WTC11 (cell line): ENCODE measurements around the gene CHRM2. TPM values are rescaled to one million over a fixed set of nuclear protein-coding genes. Genes with fewer than 3 reads are reported as not detected.

Source experiments
- ATAC-seq: fragments of 200-7000 bp; cut with Tn5 transposase; 2 replicates; pipeline ENCODE4 v1.10.0; 2021; ENCODE audit warnings: mild to moderate bottlenecking, moderate library complexity
- CTCF ChIA-PET: fragments of 300-600 bp; sonication (Branson Sonifier 250); formaldehyde crosslinking; loops from one replicate; lab custom pipeline; 2021; ENCODE audit warnings: antibody characterized with exemption; lab: Charles Lee
- POLR2A ChIA-PET: fragments of 350-600 bp; sonication (Branson Sonifier 250); formaldehyde crosslinking; loops from one replicate; lab custom pipeline; 2021; ENCODE audit warnings: antibody characterized with exemption; lab: Charles Lee
- DNase-seq: peaks from one replicate; pipeline ENCODE4 v3.0.0; 2021; ENCODE audit warnings: low spot score
- H3K27ac Mint-ChIP-seq: 2 replicates; pipeline ENCODE4 v1.8.0; 2021; ENCODE audit warnings: mixed read lengths
- H3K27me3 Mint-ChIP-seq: 2 replicates; pipeline ENCODE4 v1.8.0; 2021; ENCODE audit warnings: low read depth, mild to moderate bottlenecking, moderate library complexity, mixed read lengths
- H3K36me3 Mint-ChIP-seq: 2 replicates; pipeline ENCODE4 v1.8.0; 2021; ENCODE audit warnings: mixed read lengths
- H3K4me1 Mint-ChIP-seq: 2 replicates; pipeline ENCODE4 v1.8.0; 2022; ENCODE audit warnings: mixed read lengths
- H3K4me3 Mint-ChIP-seq: 2 replicates; pipeline ENCODE4 v1.8.0; 2021; ENCODE audit warnings: mild to moderate bottlenecking, moderate library complexity, mixed read lengths
- H3K9me3 Mint-ChIP-seq: 2 replicates; pipeline ENCODE4 v1.8.0; 2021; ENCODE audit warnings: mixed read lengths
- AFF4 ChIP-seq: sonication (generic); formaldehyde crosslinking; IDR thresholded peaks from 2 replicates; pipeline ENCODE4 v1.8.1; 2023; ENCODE audit warnings: mild to moderate bottlenecking, missing genetic modification reagents, borderline replicate concordance
- AR ChIP-seq: fragments of 250-450 bp; sonication (Bioruptor Pico); IDR thresholded peaks from 2 replicates; pipeline ENCODE4 v1.9.0; 2021; ENCODE audit warnings: mild to moderate bottlenecking
- CREM ChIP-seq: sonication (generic); formaldehyde crosslinking; IDR thresholded peaks from 2 replicates; pipeline ENCODE4 v1.8.1; 2022; ENCODE audit warnings: mild to moderate bottlenecking, missing genetic modification reagents, moderate library complexity
- E2F1 ChIP-seq: sonication (generic); formaldehyde crosslinking; IDR thresholded peaks from 2 replicates; pipeline ENCODE4 v1.8.0; 2022; ENCODE audit warnings: mild to moderate bottlenecking, missing genetic modification reagents
- HMGXB4 ChIP-seq: sonication (generic); formaldehyde crosslinking; IDR thresholded peaks from 2 replicates; pipeline ENCODE4 v1.8.1; 2023; ENCODE audit warnings: mild to moderate bottlenecking, moderate library complexity, missing genetic modification reagents
- MLX ChIP-seq: sonication (generic); formaldehyde crosslinking; IDR thresholded peaks from 2 replicates; pipeline ENCODE4 v1.8.1; 2023; ENCODE audit warnings: mild to moderate bottlenecking, missing genetic modification reagents, moderate library complexity
- NFYB ChIP-seq: sonication (generic); formaldehyde crosslinking; conservative IDR thresholded peaks from 2 replicates; pipeline ENCODE4 v1.8.0; 2022; ENCODE audit warnings: low read depth, missing genetic modification reagents
- NR3C1 ChIP-seq: sonication (generic); formaldehyde crosslinking; conservative IDR thresholded peaks from 2 replicates; pipeline ENCODE4 v1.8.1; 2023; ENCODE audit warnings: low read depth, mild to moderate bottlenecking, missing genetic modification reagents
- PRDM15 ChIP-seq: sonication (generic); formaldehyde crosslinking; IDR thresholded peaks from 2 replicates; pipeline ENCODE4 v1.8.0; 2022; ENCODE audit warnings: missing genetic modification reagents
- PRRX2 ChIP-seq: fragments of 250-450 bp; sonication (Bioruptor Pico); IDR thresholded peaks from 2 replicates; pipeline ENCODE4 v1.8.0; 2021; ENCODE audit warnings: mild to moderate bottlenecking
- SMAD4 ChIP-seq: sonication (generic); formaldehyde crosslinking; IDR thresholded peaks from 2 replicates; pipeline ENCODE4 v1.8.0; 2022; ENCODE audit warnings: mild to moderate bottlenecking, missing genetic modification reagents
- TP53 ChIP-seq: sonication (generic); formaldehyde crosslinking; IDR thresholded peaks from 2 replicates; pipeline ENCODE4 v1.8.1; 2023; ENCODE audit warnings: mild to moderate bottlenecking, missing genetic modification reagents
- ZMAT4 ChIP-seq: fragments of 250-450 bp; sonication (Bioruptor Pico); IDR thresholded peaks from 2 replicates; pipeline ENCODE4 v1.9.0; 2021; ENCODE audit warnings: mild to moderate bottlenecking
- ZNF425 ChIP-seq: fragments of 250-450 bp; sonication (Bioruptor Pico); conservative IDR thresholded peaks from 2 replicates; pipeline ENCODE4 v1.9.0; 2021; ENCODE audit warnings: mild to moderate bottlenecking
- ZSCAN18 ChIP-seq: fragments of 250-450 bp; sonication (Bioruptor Pico); IDR thresholded peaks from 2 replicates; pipeline ENCODE4 v2.1.2; 2022; ENCODE audit warnings: mild to moderate bottlenecking, moderate library complexity
- total RNA-seq: library from RNA; stranded (reverse); gene quantifications from 3 replicates; pipeline ENCODE4 v1.2.3, GENCODE V29; 2021

Gene CHRM2
- total RNA-seq, 1 experiment from 2014 or later = 0.15 TPM

- DNase-seq (no peak), ATAC-seq (no peak)
- H3K27me3 Mint-ChIP-seq = no peaks in the 10 kb centered on the region
- TF ChIP-seq AFF4 (no peak), AR (CRISPR knock-in tag) (no peak)
- POLR2A ChIA-PET = no interaction called here
- H3K36me3 Mint-ChIP-seq = peaks cover 3% of the 10 kb centered on the region; the same call in 1 of the 2 replicates
- no peak overlapping the region for H3K4me3 Mint-ChIP-seq
- H3K27ac Mint-ChIP-seq = no peak overlapping the region
- peaks cover 26% of the 10 kb centered on the region for H3K4me1 Mint-ChIP-seq
- CTCF ChIA-PET = no interaction called here
- H3K9me3 Mint-ChIP-seq = peaks cover 16% of the 10 kb centered on the region
These were observed 26.3 kb downstream of the CHRM2 start for GRCh38 chr7:136894789-136895188.

- Mint-ChIP-seq H3K4me3 (no peak overlapping the region), H3K4me1 (peaks cover 3% of the 10 kb centered on the region; the same call in 1 of the 2 replicates), H3K36me3 (peaks cover 3% of the 10 kb centered on the region; the same call in 1 of the 2 replicates)
- no peak for TF ChIP-seq PRDM15
- no peak for TF ChIP-seq ZNF425 (CRISPR knock-in tag)
- TF ChIP-seq PRRX2 (CRISPR knock-in tag) = no peak
- TF ChIP-seq E2F1 (CRISPR knock-in tag) = no peak
- TF ChIP-seq TP53 (CRISPR knock-in tag) = no peak
- TF ChIP-seq NR3C1 (CRISPR knock-in tag) = no peak
- no peak for TF ChIP-seq HMGXB4 (CRISPR knock-in tag)
- no peak for TF ChIP-seq SMAD4
- TF ChIP-seq NFYB (CRISPR knock-in tag) = no peak
- TF ChIP-seq CREM (CRISPR knock-in tag) = no peak
- TF ChIP-seq MLX (CRISPR knock-in tag) = no peak
- no peak for TF ChIP-seq ZSCAN18
- no peak for TF ChIP-seq ZMAT4 (CRISPR knock-in tag)
- TF ChIP-seq, all 79 proteins: peak for 0
- Mint-ChIP-seq H3K9me3 (peaks cover 13% of the 10 kb centered on the region), H3K27me3 (no peaks in the 10 kb centered on the region), H3K27ac (no peak overlapping the region)
- ChIA-PET CTCF (no interaction called here), POLR2A (no interaction called here)
- DNase-seq (no peak), ATAC-seq (no peak)
These were observed 29.2 kb downstream of the CHRM2 start for GRCh38 chr7:136897676-136898075.
